ENCODE data around the gene DIP2B.

Gene DIP2B, protein sequence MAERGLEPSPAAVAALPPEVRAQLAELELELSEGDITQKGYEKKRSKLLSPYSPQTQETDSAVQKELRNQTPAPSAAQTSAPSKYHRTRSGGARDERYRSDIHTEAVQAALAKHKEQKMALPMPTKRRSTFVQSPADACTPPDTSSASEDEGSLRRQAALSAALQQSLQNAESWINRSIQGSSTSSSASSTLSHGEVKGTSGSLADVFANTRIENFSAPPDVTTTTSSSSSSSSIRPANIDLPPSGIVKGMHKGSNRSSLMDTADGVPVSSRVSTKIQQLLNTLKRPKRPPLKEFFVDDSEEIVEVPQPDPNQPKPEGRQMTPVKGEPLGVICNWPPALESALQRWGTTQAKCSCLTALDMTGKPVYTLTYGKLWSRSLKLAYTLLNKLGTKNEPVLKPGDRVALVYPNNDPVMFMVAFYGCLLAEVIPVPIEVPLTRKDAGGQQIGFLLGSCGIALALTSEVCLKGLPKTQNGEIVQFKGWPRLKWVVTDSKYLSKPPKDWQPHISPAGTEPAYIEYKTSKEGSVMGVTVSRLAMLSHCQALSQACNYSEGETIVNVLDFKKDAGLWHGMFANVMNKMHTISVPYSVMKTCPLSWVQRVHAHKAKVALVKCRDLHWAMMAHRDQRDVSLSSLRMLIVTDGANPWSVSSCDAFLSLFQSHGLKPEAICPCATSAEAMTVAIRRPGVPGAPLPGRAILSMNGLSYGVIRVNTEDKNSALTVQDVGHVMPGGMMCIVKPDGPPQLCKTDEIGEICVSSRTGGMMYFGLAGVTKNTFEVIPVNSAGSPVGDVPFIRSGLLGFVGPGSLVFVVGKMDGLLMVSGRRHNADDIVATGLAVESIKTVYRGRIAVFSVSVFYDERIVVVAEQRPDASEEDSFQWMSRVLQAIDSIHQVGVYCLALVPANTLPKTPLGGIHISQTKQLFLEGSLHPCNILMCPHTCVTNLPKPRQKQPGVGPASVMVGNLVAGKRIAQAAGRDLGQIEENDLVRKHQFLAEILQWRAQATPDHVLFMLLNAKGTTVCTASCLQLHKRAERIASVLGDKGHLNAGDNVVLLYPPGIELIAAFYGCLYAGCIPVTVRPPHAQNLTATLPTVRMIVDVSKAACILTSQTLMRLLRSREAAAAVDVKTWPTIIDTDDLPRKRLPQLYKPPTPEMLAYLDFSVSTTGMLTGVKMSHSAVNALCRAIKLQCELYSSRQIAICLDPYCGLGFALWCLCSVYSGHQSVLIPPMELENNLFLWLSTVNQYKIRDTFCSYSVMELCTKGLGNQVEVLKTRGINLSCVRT (N-terminal part only)

DNA sequence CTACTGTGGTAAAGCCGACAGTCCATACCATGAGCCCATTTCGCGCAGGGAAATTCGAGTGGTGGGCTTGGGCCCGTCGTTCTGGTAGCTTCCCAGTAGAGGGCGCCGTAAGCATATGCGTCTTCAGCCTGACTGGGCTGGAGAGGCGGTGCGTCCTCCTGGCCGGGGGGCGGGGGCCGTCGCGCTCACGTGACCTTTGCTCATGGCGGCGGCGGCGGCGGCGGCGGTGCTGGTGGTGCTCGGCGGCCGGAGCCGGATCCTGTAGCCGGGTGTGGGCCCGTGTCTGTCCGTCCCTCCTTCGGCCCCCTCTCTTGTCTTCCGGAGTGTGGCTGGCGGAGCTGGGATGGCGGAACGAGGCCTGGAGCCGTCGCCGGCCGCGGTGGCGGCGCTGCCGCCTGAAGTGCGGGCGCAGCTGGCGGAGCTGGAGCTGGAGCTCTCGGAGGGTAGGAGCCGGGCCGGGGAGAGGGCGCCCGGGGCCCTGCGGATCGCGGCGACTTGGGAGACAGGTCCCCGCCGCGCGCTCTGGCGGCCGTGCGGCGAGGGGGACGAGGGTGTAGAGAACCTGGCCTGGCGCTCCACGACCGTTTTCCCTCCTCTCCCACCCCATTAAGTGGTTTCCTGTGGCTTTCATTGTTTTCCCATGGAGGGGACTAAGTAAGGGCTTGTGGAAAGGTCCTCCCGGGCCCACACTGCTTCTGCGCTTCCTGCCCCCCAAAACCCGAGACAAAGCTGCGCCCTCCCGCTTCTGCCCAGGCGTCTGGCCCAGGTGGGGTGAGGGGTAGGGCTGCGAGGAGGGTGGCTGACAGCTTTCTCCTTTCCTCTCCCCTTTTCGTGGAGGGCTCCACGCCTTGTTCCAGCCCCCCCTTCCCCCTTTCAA, at the start of gene DIP2B:
Gene DIP2B (plus strand): TSS at position 188 of the 877 bp plus-strand sequence. CDS start 156 bp downstream, at position 344.
- TF ChIP-seq, protein P1, sequence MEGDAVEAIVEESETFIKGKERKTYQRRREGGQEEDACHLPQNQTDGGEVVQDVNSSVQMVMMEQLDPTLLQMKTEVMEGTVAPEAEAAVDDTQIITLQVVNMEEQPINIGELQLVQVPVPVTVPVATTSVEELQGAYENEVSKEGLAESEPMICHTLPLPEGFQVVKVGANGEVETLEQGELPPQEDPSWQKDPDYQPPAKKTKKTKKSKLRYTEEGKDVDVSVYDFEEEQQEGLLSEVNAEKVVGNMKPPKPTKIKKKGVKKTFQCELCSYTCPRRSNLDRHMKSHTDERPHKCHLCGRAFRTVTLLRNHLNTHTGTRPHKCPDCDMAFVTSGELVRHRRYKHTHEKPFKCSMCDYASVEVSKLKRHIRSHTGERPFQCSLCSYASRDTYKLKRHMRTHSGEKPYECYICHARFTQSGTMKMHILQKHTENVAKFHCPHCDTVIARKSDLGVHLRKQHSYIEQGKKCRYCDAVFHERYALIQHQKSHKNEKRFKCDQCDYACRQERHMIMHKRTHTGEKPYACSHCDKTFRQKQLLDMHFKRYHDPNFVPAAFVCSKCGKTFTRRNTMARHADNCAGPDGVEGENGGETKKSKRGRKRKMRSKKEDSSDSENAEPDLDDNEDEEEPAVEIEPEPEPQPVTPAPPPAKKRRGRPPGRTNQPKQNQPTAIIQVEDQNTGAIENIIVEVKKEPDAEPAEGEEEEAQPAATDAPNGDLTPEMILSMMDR (IDR thresholded peaks at IDR 0.05): peak; percentile 96
- H3K79me2 ChIP-seq: peaks cover 39% of the 10 kb centered on the region
- H3K9me3 ChIP-seq (ENCODE audit: control insufficient read depth, low read length): no peaks in the 10 kb centered on the region
- peak within 1 kb of the TSS; percentile 99 for H2AFZ ChIP-seq
- peaks cover 6% of the 10 kb centered on the region for H3K4me1 ChIP-seq
- peak within 1 kb of the TSS; percentile 88 for H3K27ac ChIP-seq
- H3K4me3 ChIP-seq (ENCODE audit: low read depth, low read length): peak within 1 kb of the TSS; percentile 94
- peak within 1 kb of the TSS; percentile 96 for H3K4me2 ChIP-seq (ENCODE audit: low read length)
- H3K9ac ChIP-seq: peak within 1 kb of the TSS; percentile 79
- no peaks in the 10 kb centered on the region for H3K36me3 ChIP-seq (ENCODE audit: control insufficient read depth, insufficient read depth, low read length)
- H3K27me3 ChIP-seq (ENCODE audit: control insufficient read depth, insufficient read depth, low read length): no peaks in the 10 kb centered on the region

DNA sequence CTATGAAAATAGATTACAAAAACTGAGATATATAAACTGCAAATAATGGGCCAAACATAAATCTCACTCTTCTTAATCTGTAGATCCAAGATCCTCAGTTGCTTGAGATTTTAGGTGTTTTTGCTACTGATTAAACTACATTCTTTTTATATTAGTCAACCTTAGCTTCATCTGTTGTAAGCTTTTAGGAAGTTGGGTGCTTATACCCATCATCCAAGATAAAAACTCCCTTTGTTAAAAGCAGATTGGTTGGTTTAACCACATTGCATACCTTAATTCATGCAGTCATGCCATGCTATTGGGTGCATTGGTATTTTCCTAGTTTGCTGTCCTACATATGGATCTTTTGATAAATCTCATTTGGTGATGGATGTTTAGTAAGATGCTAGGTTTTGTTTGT, 46.2 kb upstream of the DIP2B start:
- Histone ChIP-seq H3K27me3 (ENCODE audit: control insufficient read depth, insufficient read depth, low read length) (no peaks in the 10 kb centered on the region), H2AFZ (no peak overlapping the region), H3K27ac (no peak overlapping the region), H3K4me2 (ENCODE audit: low read length) (no peak overlapping the region), H3K4me3 (ENCODE audit: low read depth, low read length) (no peak overlapping the region), H3K36me3 (ENCODE audit: control insufficient read depth, insufficient read depth, low read length) (no peaks in the 10 kb centered on the region), H3K4me1 (no peaks in the 10 kb centered on the region), H3K79me2 (no peaks in the 10 kb centered on the region), H3K9ac (no peak overlapping the region), H3K9me3 (ENCODE audit: control insufficient read depth, low read length) (no peaks in the 10 kb centered on the region)
- TF ChIP-seq, protein P1 (IDR thresholded peaks at IDR 0.05): no peak

DNA sequence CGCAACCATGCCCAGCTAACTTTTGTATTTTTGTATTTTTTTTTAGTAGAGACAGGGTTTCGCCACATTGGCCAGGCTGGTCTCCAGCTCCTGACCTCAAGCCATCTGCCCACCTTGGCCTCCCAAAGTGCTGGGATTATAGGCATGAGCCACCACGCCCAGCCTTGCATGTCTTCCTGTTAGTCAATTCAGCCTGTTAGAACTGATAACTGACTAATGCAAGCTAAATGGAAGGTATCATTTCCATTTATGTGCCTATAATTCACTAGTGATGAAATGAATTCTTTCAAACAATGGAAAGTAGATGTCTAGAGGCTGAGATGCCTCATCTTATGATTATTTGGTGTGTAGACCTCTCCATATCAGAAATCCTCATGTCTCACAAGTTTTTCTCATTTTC, 37.3 kb upstream of the DIP2B start:
- Histone ChIP-seq H3K9me3 (ENCODE audit: control insufficient read depth, low read length) (no peaks in the 10 kb centered on the region), H3K36me3 (ENCODE audit: control insufficient read depth, insufficient read depth, low read length) (peaks cover 3% of the 10 kb centered on the region), H3K4me2 (ENCODE audit: low read length) (no peak overlapping the region), H3K27ac (no peak overlapping the region), H3K4me3 (ENCODE audit: low read depth, low read length) (no peak overlapping the region), H2AFZ (no peak overlapping the region), H3K79me2 (no peaks in the 10 kb centered on the region), H3K9ac (no peak overlapping the region), H3K27me3 (ENCODE audit: control insufficient read depth, insufficient read depth, low read length) (no peaks in the 10 kb centered on the region), H3K4me1 (no peaks in the 10 kb centered on the region)
- TF ChIP-seq, protein P1 (IDR thresholded peaks at IDR 0.05): no peak

DNA sequence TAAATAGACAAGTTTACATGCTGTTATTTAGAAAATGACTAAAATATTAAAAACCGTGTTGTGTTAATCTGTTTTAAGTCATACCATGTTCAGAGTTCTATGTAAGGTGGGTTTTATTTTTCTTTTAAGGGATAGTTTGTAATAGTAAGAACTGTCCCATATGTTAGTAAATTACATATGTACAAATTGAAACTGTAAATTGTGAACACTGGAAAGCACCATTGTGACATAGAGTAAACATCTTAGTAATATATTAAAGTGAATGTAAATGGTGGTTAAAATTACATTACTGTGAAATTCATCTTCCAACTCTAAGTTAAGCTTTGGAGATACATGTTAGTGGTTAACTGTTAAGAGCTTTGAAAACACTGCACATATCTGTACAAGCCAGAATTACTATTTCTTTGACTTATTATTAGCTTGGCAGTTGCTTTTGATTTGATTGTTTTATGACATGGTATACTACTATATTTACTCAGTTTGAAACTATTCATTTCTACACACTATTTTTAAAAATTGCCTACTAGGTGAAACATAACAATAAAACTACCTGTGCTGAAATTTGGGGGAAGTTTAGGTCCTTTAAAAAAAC, 27.4 kb upstream of the DIP2B start:
- Histone ChIP-seq H3K27me3 (ENCODE audit: control insufficient read depth, insufficient read depth, low read length) (no peaks in the 10 kb centered on the region), H2AFZ (no peak overlapping the region), H3K4me1 (no peaks in the 10 kb centered on the region), H3K9ac (no peak overlapping the region), H3K4me2 (ENCODE audit: low read length) (no peak overlapping the region), H3K36me3 (ENCODE audit: control insufficient read depth, insufficient read depth, low read length) (no peaks in the 10 kb centered on the region), H3K9me3 (ENCODE audit: control insufficient read depth, low read length) (no peaks in the 10 kb centered on the region), H3K4me3 (ENCODE audit: low read depth, low read length) (no peak overlapping the region), H3K79me2 (no peaks in the 10 kb centered on the region), H3K27ac (no peak overlapping the region)
- TF ChIP-seq, protein P1 (IDR thresholded peaks at IDR 0.05): no peak

All from parathyroid adenoma (tissue), 2 donors.